HG02678 (cell line): ENCODE measurements around the gene CCDC88C.

Experiments
- ATAC-seq: cut with Tn5 transposase; IDR thresholded peaks from one replicate; pipeline ENCODE4 v1.9.1; 2021; ENCODE audit warnings: mild to moderate bottlenecking, moderate library complexity; ENCODE audit not compliant: unreplicated experiment

The CCDC88C gene

GRCh38 chr14:91349481-91350074 lies 68.0 kb downstream of the CCDC88C start:
- ATAC-seq: peak; percentile 46

GRCh38 chr14:91348845-91349465 lies 68.7 kb downstream of the CCDC88C start:
- no peak for ATAC-seq

DNA sequence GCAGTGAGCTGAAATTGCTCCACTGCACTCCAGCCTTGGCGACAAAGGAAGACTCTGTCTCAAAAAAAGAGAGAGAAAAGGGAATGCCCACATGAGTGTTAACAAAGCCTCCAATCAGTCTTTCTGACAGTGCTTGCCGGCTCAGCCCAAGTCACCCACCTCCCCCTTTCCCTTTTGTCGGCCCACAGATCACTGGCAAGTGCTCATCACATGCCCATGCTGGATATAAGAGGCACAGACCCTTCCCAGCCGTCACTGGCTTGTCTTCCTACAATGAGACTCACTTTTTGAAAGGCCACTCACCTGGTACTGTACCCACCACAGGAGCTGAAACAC lies 70.8 kb downstream of the CCDC88C start:
- no peak for ATAC-seq

GRCh38 chr14:91344096-91344495 lies 73.5 kb downstream of the CCDC88C start:
- ATAC-seq: no peak

GRCh38 chr14:91343051-91343450 lies 74.6 kb downstream of the CCDC88C start:
- no peak for ATAC-seq

DNA sequence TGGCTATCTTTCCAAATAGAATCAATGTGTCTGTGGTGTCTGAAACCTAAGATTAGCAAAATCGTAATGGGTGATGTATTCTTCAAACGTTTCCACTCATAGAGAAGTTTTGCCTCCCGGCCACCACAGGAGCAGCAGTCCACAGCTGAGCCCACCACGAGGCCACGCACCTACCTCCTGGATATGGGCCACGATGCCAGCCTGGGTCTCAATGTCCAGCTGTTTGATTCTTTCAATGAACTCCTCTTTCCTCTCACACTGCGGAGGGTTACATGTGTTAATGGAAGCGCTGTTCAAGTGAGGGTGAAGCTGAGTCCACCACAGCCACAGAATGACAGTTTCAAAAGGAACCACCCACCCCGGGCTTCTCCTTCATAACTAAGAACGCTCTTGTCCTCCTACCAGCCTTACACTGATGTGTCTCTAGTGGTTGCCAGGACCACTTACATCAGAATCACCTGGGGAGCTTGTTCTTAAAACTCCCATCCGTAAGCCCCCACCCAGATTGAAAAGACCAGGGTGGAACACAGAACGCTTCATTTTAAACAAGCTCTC lies 75.3 kb downstream of the CCDC88C start:
- no peak for ATAC-seq

DNA sequence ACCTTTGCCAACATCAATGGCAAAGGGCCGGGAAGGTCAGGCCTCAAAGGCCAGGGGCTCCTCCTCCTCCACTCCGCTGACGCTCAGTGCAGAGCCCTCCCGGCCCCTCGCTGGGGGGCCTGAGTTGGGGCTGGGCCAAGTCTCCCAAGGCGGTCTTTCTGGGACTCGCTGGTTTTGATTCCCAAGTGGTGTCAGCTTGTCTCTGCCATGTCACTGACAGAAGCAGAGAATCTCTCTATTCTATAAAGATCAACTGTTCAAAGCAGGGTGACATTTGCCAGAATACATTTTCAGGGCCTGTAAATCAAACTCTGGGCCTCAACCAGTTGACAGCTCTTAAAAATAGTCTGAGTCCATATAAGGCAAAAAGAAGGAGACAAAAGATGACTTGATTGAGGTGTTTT lies 75.9 kb downstream of the CCDC88C start:
- no peak for ATAC-seq

- no peak for ATAC-seq
These were observed 76.3 kb downstream of the CCDC88C start for GRCh38 chr14:91341334-91341733.

DNA sequence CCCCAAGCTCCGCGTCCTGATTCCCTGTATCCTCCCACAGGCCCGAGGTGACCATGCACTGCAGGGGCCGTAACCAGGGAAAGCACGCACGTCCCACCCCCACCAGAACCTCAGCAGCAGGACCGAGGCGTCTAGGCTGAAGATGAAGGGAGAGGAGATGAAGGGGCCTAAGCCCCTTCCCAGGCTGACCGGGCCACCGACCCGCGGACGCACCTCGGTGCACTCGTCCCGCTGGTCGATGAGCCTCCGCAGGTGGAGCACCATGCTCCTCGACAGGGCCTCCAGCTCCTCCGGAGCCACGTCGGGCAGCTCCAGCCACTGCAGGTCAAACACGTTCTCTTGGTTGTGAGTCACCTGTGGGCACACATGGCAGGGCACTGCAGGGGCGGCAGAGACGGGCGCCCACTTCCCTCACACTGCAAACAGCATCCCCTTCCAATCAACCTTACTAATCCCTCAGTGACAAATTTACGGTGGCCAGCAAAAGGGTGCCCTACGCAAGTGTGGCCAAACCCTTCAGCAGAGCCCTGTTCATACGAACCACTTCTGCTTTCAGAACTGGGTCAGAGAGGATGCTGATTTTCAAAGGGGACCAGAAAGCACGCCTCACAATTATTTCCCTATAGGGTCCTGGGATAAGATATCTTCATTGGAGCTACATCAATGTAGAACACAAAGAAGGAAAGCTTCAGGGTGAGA lies 77.8 kb downstream of the CCDC88C start:
- no peak for ATAC-seq

GRCh38 chr14:91339076-91339475 lies 78.5 kb downstream of the CCDC88C start:
- ATAC-seq: no peak

GRCh38 chr14:91338379-91338778 lies 79.2 kb downstream of the CCDC88C start:
- ATAC-seq: no peak

DNA sequence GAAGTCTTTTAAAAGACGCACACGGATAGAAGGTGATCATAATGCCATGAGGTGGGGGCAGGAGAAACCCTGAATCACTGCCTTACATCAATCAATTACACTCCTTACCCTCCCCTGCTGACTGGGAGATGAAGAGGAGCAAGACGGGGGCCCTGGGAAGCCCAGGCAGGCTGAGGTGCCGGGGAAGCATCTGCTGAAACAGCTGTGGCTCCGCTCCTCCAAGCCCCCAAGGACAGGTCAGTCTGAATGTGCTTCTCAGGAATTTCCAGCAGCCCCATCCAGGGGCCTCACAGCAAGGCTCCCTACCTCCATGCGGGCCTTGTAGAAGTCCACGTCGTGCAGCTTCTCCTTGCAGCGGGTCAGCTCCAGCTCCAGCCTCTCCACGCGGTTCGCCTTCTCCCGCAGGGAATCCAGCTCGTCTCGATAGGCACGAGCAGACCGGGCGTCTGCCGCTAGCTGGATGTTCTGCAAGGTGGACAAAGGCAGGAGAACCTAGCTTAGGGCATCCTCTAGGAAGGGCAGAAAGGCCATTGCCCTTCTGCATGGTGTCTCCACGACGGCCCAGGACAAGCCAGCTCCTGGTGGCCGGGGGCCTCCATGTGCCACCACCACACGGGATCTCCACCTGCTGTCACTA lies 79.8 kb downstream of the CCDC88C start:
- ATAC-seq: no peak

GRCh38 chr14:91336093-91336450 lies 81.5 kb downstream of the CCDC88C start:
- ATAC-seq: no peak

- no peak for ATAC-seq
These were observed 82.2 kb downstream of the CCDC88C start for GRCh38 chr14:91335191-91336092.

DNA sequence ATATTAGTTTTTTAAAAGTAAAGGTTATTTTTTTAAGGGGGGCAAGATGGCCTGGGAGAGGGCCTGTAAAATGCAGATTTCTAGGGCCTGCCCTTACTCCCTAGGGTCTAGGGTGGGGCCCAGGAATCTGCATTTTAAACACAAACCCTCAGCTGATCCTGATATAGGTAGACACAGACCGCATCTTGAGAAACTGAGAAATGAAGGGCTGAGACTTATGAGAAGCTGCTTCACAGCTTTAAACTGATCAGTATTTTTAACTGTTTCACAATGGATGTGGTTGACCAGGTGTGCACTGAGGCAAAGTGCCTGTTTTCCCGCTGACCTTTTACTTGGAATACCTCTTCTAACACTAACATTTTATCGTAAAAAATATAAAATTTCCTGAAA lies 84.0 kb downstream of the CCDC88C start:
- peak; percentile 55 for ATAC-seq

DNA sequence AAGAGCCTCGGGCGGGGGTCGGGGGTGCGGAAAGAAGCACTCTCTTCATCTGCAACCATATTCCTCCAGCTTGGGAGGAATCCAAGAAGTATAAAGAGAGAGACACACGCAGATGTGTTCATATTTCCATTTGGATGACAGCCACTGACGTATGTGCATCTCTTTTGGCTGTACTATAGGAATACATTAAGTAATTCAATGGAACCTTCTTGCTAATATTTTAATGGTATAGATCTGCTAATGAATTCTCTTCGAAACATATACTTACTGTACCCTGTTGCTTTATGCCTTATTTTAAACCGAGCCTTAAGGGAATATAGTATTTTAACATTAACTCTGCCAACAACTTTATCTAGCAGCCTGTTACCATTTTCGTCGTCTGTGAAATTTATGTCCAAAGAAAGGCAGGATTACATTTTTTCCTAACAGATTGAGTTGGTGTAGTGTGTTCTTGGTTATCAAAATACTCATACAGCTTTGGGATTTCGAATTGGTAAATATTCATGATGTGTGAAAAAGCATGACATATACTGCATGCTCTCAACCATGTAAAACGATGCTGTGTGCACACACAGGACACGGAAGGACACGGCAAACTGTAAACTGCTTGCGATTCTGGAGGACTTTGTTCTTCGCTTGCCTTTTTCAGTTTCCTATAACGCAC lies 84.5 kb downstream of the CCDC88C start:
- ATAC-seq: no peak

GRCh38 chr14:91332171-91332985 lies 85.2 kb downstream of the CCDC88C start:
- no peak for ATAC-seq

GRCh38 chr14:91331721-91332120 lies 85.9 kb downstream of the CCDC88C start:
- ATAC-seq: no peak

GRCh38 chr14:91330856-91331255 lies 86.8 kb downstream of the CCDC88C start:
- peak; percentile 40 for ATAC-seq
